ENCODE data around the gene EID1.

The EID1 gene

GRCh38 chr15:48914717-48915116 lies 36.8 kb downstream of the EID1 start:
- FAIRE-seq: no peak

GRCh38 chr15:48915861-48916260 lies 37.9 kb downstream of the EID1 start:
- FAIRE-seq: no peak

GRCh38 chr15:48916721-48917120 lies 38.8 kb downstream of the EID1 start:
- no peak for FAIRE-seq

GRCh38 chr15:48922046-48922445 lies 44.1 kb downstream of the EID1 start:
- no peak for FAIRE-seq

GRCh38 chr15:48924528-48925393 lies 46.8 kb downstream of the EID1 start:
- FAIRE-seq: no peak

- no peak for FAIRE-seq
Measured at GRCh38 chr15:48925714-48926223, 47.8 kb downstream of the EID1 start.

GRCh38 chr15:48928877-48929538 lies 51.1 kb downstream of the EID1 start:
- no peak for FAIRE-seq

- no peak for FAIRE-seq
Measured at GRCh38 chr15:48929661-48930060, 51.7 kb downstream of the EID1 start.

All from islet of Langerhans (tissue), 1 donor.